NCI-H2196 treated with DMSO at 0.1 percent for 48 hours (cell line): ENCODE data around the gene ACD.

ENCODE experiments used
- DNase-seq: peaks from one replicate; lab custom pipeline; 2025; ENCODE audit not compliant: unreplicated experiment; lab: John Stamatoyannopoulos, UW

ACD gene

GRCh38 chr16:67676516-67676915 is 16.5 kb upstream of the ACD start:
- no peak for DNase-seq

GRCh38 chr16:67675999-67676398 is 15.9 kb upstream of the ACD start:
- no peak for DNase-seq

- no peak for DNase-seq
Measured at GRCh38 chr16:67675579-67675935, 15.5 kb upstream of the ACD start.

- no peak for DNase-seq
Measured at GRCh38 chr16:67674851-67675578, 15.0 kb upstream of the ACD start.

GRCh38 chr16:67673712-67674580 is 13.9 kb upstream of the ACD start:
- peak; percentile 8 for DNase-seq

- no peak for DNase-seq
Measured at GRCh38 chr16:67672739-67673662, 12.9 kb upstream of the ACD start.

- peak; percentile 10 for DNase-seq
Measured at GRCh38 chr16:67672306-67672705, 12.2 kb upstream of the ACD start.

GRCh38 chr16:67669499-67670101 is 9.5 kb upstream of the ACD start:
- DNase-seq: no peak

- no peak for DNase-seq
Measured at GRCh38 chr16:67668495-67669157, 8.6 kb upstream of the ACD start.

GRCh38 chr16:67667817-67668494 is 7.9 kb upstream of the ACD start:
- DNase-seq: no peak

- no peak for DNase-seq
Measured at GRCh38 chr16:67667453-67667816, 7.4 kb upstream of the ACD start.

GRCh38 chr16:67666559-67667452 is 6.7 kb upstream of the ACD start, which contains the start of the genes C16orf86 and ENKD1:
C16orf86 (plus strand) TSS chr16:67666814; CDS start chr16:67666971, 157 bp downstream.
ENKD1 (minus strand) TSS chr16:67666750; CDS start chr16:67666442, 308 bp downstream.
- DNase-seq: peak; percentile 7

- no peak for DNase-seq
Measured at GRCh38 chr16:67666032-67666551, 6.0 kb upstream of the ACD start.

GRCh38 chr16:67665598-67665997 is 5.5 kb upstream of the ACD start:
- DNase-seq: no peak

- no peak for DNase-seq
Measured at GRCh38 chr16:67664871-67665270, 4.8 kb upstream of the ACD start.

- no peak for DNase-seq
Measured at GRCh38 chr16:67664258-67664657, 4.2 kb upstream of the ACD start.

- DNase-seq: no peak
Measured at GRCh38 chr16:67663877-67664222, 3.8 kb upstream of the ACD start.

GRCh38 chr16:67663151-67663876 is 3.3 kb upstream of the ACD start:
- DNase-seq: no peak
